Measurements from ENCODE around the gene SART1.

SART1 gene

GRCh38 chr11:66006134-66006890 lies 44.8 kb downstream of the SART1 start:
- Histone ChIP-seq H3F3A (ENCODE audit: insufficient read depth) (peaks cover 4% of the 10 kb centered on the region; the same call in 1 of the 2 replicates), H3K9me2 (replicated peaks; ENCODE audit: insufficient read depth, low read length) (no peaks in the 10 kb centered on the region), H4K20me1 (ENCODE audit: low read depth, low read length) (no peaks in the 10 kb centered on the region), H3K27ac (ENCODE audit: low read depth, low read length) (no peak overlapping the region), H3K9ac (ENCODE audit: low read length) (no peak overlapping the region), H2AFZ (ENCODE audit: low read depth, low read length, severe bottlenecking) (no peak overlapping the region), H3K4me3 (ENCODE audit: insufficient read depth, low read length, poor library complexity, severe bottlenecking) (no peak overlapping the region), H3K36me3 (ENCODE audit: low read length) (no peaks in the 10 kb centered on the region), H3K27me3 (ENCODE audit: low read length) (no peaks in the 10 kb centered on the region), H3K4me2 (ENCODE audit: low read depth, low read length, poor library complexity, severe bottlenecking) (no peak overlapping the region), H3K79me2 (ENCODE audit: insufficient read depth, low read length) (peaks cover 15% of the 10 kb centered on the region), H3K9me3 (ENCODE audit: insufficient read depth, low read length) (no peaks in the 10 kb centered on the region)
- TF ChIP-seq EZH2phosphoT487 (conservative IDR thresholded peaks at IDR 0.05; ENCODE audit: low read length) = no peak

DNA sequence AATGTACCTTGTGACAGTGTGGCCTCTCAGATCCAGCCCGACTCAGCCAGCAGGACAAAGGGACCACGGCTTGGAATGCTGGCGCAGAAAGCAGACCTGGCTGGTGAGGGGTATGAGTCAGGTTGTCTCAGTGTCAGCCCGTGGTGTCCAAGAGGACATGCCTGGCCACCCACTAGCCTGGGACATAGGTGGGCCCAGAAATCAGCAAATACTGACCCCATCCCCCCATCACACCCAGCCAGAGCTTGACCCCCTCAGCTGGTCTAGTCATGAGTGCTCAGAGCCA lies 45.3 kb downstream of the SART1 start:
- Histone ChIP-seq H3K79me2 (ENCODE audit: insufficient read depth, low read length) (peaks cover 10% of the 10 kb centered on the region), H3K9me3 (ENCODE audit: insufficient read depth, low read length) (no peaks in the 10 kb centered on the region), H3K27ac (ENCODE audit: low read depth, low read length) (no peak overlapping the region), H2AFZ (ENCODE audit: low read depth, low read length, severe bottlenecking) (no peak overlapping the region), H4K20me1 (ENCODE audit: low read depth, low read length) (no peaks in the 10 kb centered on the region), H3K4me2 (ENCODE audit: low read depth, low read length, poor library complexity, severe bottlenecking) (no peak overlapping the region), H3F3A (ENCODE audit: insufficient read depth) (peaks cover 4% of the 10 kb centered on the region; the same call in 1 of the 2 replicates), H3K36me3 (ENCODE audit: low read length) (no peaks in the 10 kb centered on the region), H3K4me3 (ENCODE audit: insufficient read depth, low read length, poor library complexity, severe bottlenecking) (no peak overlapping the region), H3K27me3 (ENCODE audit: low read length) (no peaks in the 10 kb centered on the region), H3K9ac (ENCODE audit: low read length) (no peak overlapping the region), H3K9me2 (replicated peaks; ENCODE audit: insufficient read depth, low read length) (no peaks in the 10 kb centered on the region)
- no peak for TF ChIP-seq EZH2phosphoT487 (conservative IDR thresholded peaks at IDR 0.05; ENCODE audit: low read length)
- TF ChIP-seq, protein P1, sequence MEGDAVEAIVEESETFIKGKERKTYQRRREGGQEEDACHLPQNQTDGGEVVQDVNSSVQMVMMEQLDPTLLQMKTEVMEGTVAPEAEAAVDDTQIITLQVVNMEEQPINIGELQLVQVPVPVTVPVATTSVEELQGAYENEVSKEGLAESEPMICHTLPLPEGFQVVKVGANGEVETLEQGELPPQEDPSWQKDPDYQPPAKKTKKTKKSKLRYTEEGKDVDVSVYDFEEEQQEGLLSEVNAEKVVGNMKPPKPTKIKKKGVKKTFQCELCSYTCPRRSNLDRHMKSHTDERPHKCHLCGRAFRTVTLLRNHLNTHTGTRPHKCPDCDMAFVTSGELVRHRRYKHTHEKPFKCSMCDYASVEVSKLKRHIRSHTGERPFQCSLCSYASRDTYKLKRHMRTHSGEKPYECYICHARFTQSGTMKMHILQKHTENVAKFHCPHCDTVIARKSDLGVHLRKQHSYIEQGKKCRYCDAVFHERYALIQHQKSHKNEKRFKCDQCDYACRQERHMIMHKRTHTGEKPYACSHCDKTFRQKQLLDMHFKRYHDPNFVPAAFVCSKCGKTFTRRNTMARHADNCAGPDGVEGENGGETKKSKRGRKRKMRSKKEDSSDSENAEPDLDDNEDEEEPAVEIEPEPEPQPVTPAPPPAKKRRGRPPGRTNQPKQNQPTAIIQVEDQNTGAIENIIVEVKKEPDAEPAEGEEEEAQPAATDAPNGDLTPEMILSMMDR (IDR thresholded peaks at IDR 0.05; ENCODE audit: insufficient read depth, low read length, poor library complexity, severe bottlenecking) = no peak

DNA sequence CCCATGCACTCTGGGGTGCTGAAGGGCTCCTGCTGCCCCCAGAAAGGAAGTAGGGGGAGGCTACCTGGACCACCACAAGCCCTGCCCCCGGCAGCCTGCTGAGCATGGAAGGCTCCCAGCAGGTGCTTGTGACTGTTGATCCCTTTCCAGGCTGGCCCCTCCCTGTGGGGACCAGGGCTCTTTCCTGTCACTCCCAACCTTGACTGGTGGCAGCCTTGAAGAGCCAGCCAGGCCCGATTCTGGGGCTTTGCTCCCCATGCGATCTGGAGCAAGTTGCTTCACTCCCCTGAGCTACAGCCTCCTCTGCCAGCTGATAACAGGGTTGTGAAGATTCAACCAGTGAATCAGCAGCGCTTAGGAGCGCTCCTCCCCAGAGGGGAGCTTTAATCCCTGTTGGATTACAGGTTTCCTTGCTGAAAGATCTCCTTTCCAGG lies 45.7 kb downstream of the SART1 start:
- Histone ChIP-seq H3K4me2 (ENCODE audit: low read depth, low read length, poor library complexity, severe bottlenecking) (no peak overlapping the region), H3K36me3 (ENCODE audit: low read length) (no peaks in the 10 kb centered on the region), H3K9me3 (ENCODE audit: insufficient read depth, low read length) (no peaks in the 10 kb centered on the region), H3K9ac (ENCODE audit: low read length) (no peak overlapping the region), H2AFZ (ENCODE audit: low read depth, low read length, severe bottlenecking) (no peak overlapping the region), H3K4me3 (ENCODE audit: insufficient read depth, low read length, poor library complexity, severe bottlenecking) (no peak overlapping the region), H3K79me2 (ENCODE audit: insufficient read depth, low read length) (peaks cover 10% of the 10 kb centered on the region), H3K9me2 (replicated peaks; ENCODE audit: insufficient read depth, low read length) (no peaks in the 10 kb centered on the region), H4K20me1 (ENCODE audit: low read depth, low read length) (no peaks in the 10 kb centered on the region), H3K27ac (ENCODE audit: low read depth, low read length) (no peak overlapping the region), H3K27me3 (ENCODE audit: low read length) (no peaks in the 10 kb centered on the region), H3F3A (ENCODE audit: insufficient read depth) (peaks cover 4% of the 10 kb centered on the region; the same call in 1 of the 2 replicates)
- TF ChIP-seq EZH2phosphoT487 (conservative IDR thresholded peaks at IDR 0.05; ENCODE audit: low read length) = no peak
- TF ChIP-seq, protein P1 (IDR thresholded peaks at IDR 0.05; ENCODE audit: insufficient read depth, low read length, poor library complexity, severe bottlenecking) = no peak

- no peak overlapping the region for H3K9ac ChIP-seq (ENCODE audit: low read length)
- TF ChIP-seq EZH2phosphoT487 (conservative IDR thresholded peaks at IDR 0.05; ENCODE audit: low read length) = no peak
- TF ChIP-seq, protein P1 (IDR thresholded peaks at IDR 0.05; ENCODE audit: insufficient read depth, low read length, poor library complexity, severe bottlenecking) = no peak
Observed at GRCh38 chr11:66008095-66008467, 46.5 kb downstream of the SART1 start.

More at GRCh38 chr11:66008095-66008467, 46.5 kb downstream of the SART1 start:
- Histone ChIP-seq H4K20me1 (ENCODE audit: low read depth, low read length) (no peaks in the 10 kb centered on the region), H3K9me3 (ENCODE audit: insufficient read depth, low read length) (no peaks in the 10 kb centered on the region), H3K36me3 (ENCODE audit: low read length) (no peaks in the 10 kb centered on the region), H3K79me2 (ENCODE audit: insufficient read depth, low read length) (peaks cover 5% of the 10 kb centered on the region), H3F3A (ENCODE audit: insufficient read depth) (peaks cover 4% of the 10 kb centered on the region; the same call in 1 of the 2 replicates), H2AFZ (ENCODE audit: low read depth, low read length, severe bottlenecking) (no peak overlapping the region), H3K27me3 (ENCODE audit: low read length) (no peaks in the 10 kb centered on the region), H3K9me2 (replicated peaks; ENCODE audit: insufficient read depth, low read length) (no peaks in the 10 kb centered on the region), H3K27ac (ENCODE audit: low read depth, low read length) (no peak overlapping the region), H3K4me2 (ENCODE audit: low read depth, low read length, poor library complexity, severe bottlenecking) (no peak overlapping the region), H3K4me3 (ENCODE audit: insufficient read depth, low read length, poor library complexity, severe bottlenecking) (no peak overlapping the region)
